ENCODE results near the gene RAB3IL1.

The RAB3IL1 gene

GRCh38 chr11:61871158-61871597 lies 46.2 kb downstream of the RAB3IL1 start:
- Histone ChIP-seq H3K9ac (ENCODE audit: low read depth, low read length) (no peak overlapping the region), H3K9me3 (ENCODE audit: control insufficient read depth, insufficient read depth, low read length) (no peaks in the 10 kb centered on the region), H3K36me3 (ENCODE audit: insufficient read depth, low read length) (no peaks in the 10 kb centered on the region), H3K4me1 (ENCODE audit: insufficient read depth, low read length) (peaks cover 9% of the 10 kb centered on the region; the same call in 1 of the 2 replicates)

GRCh38 chr11:61870541-61871031 lies 46.8 kb downstream of the RAB3IL1 start:
- Histone ChIP-seq H3K4me1 (ENCODE audit: insufficient read depth, low read length) (peaks cover 9% of the 10 kb centered on the region; the same call in 1 of the 2 replicates), H3K9ac (ENCODE audit: low read depth, low read length) (no peak overlapping the region), H3K9me3 (ENCODE audit: control insufficient read depth, insufficient read depth, low read length) (no peaks in the 10 kb centered on the region), H3K36me3 (ENCODE audit: insufficient read depth, low read length) (no peaks in the 10 kb centered on the region)

- H3K4me1 ChIP-seq (ENCODE audit: insufficient read depth, low read length): peaks cover 9% of the 10 kb centered on the region; the same call in 1 of the 2 replicates
- no peak overlapping the region for H3K9ac ChIP-seq (ENCODE audit: low read depth, low read length)
- no peaks in the 10 kb centered on the region for H3K9me3 ChIP-seq (ENCODE audit: control insufficient read depth, insufficient read depth, low read length)
- H3K36me3 ChIP-seq (ENCODE audit: insufficient read depth, low read length): no peaks in the 10 kb centered on the region; the same call in 1 of the 2 replicates
These were observed 47.5 kb downstream of the RAB3IL1 start for GRCh38 chr11:61869708-61870451.

- H3K36me3 ChIP-seq (ENCODE audit: insufficient read depth, low read length): no peaks in the 10 kb centered on the region; the same call in 1 of the 2 replicates
- no peaks in the 10 kb centered on the region for H3K9me3 ChIP-seq (ENCODE audit: control insufficient read depth, insufficient read depth, low read length)
- no peak overlapping the region for H3K9ac ChIP-seq (ENCODE audit: low read depth, low read length)
- H3K4me1 ChIP-seq (ENCODE audit: insufficient read depth, low read length): peaks cover 7% of the 10 kb centered on the region; the same call in 1 of the 2 replicates
These were observed 48.0 kb downstream of the RAB3IL1 start for GRCh38 chr11:61869429-61869707.

- H3K9me3 ChIP-seq (ENCODE audit: control insufficient read depth, insufficient read depth, low read length): no peaks in the 10 kb centered on the region
- peaks cover 4% of the 10 kb centered on the region; the same call in 1 of the 2 replicates for H3K4me1 ChIP-seq (ENCODE audit: insufficient read depth, low read length)
- H3K36me3 ChIP-seq (ENCODE audit: insufficient read depth, low read length): no peaks in the 10 kb centered on the region; the same call in 1 of the 2 replicates
- no peak overlapping the region for H3K9ac ChIP-seq (ENCODE audit: low read depth, low read length)
These were observed 48.6 kb downstream of the RAB3IL1 start for GRCh38 chr11:61868571-61869428.

DNA sequence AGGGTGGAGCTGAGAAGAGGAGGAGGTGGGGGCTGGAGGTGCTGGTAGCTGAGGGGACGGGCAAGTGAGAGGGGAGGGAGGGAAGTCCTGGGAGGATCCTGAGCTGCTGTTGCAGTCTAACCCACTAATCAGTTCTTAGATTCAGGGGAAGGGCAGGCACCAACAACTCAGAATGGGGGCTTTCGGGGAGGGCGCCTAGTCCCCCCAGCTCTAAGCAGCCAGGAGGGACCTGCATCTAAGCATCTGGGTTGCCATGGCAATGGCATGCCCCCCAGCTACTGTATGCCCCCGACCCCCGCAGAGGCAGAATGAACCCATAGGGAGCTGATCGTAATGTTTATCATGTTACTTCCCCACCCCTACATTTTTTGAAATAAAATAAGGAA lies 50.4 kb downstream of the RAB3IL1 start:
- H3K9ac ChIP-seq (ENCODE audit: low read depth, low read length): no peak overlapping the region
- no peaks in the 10 kb centered on the region for H3K9me3 ChIP-seq (ENCODE audit: control insufficient read depth, insufficient read depth, low read length)
- H3K4me1 ChIP-seq (ENCODE audit: insufficient read depth, low read length): peaks cover 4% of the 10 kb centered on the region; the same call in 1 of the 2 replicates
- H3K36me3 ChIP-seq (ENCODE audit: insufficient read depth, low read length): no peaks in the 10 kb centered on the region; the same call in 1 of the 2 replicates

DNA sequence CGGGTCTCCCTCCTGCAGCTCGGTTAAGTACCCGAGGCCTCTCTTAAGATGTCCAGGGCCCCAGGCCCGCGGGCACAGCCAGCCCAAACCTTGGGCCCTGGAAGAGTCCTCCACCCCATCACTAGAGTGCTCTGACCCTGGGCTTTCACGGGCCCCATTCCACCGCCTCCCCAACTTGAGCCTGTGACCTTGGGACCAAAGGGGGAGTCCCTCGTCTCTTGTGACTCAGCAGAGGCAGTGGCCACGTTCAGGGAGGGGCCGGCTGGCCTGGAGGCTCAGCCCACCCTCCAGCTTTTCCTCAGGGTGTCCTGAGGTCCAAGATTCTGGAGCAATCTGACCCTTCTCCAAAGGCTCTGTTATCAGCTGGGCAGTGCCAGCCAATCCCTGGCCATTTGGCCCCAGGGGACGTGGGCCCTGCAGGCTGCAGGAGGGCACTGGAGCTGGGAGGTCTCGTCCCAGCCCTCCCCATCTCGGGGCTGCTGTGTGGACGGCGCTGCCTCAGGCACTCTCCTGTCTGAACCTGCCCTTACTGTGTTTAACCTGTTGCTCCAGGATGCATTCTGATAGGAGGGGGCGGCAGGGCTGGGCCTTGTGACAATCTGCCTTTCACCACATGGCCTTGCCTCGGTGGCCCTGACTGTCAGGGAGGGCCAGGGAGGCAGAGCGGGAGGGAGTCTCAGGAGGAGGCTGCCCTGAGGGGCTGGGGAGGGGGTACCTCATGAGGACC lies 51.0 kb downstream of the RAB3IL1 start:
- no peaks in the 10 kb centered on the region; the same call in 1 of the 2 replicates for H3K36me3 ChIP-seq (ENCODE audit: insufficient read depth, low read length)
- no peak overlapping the region for H3K9ac ChIP-seq (ENCODE audit: low read depth, low read length)
- peaks cover 4% of the 10 kb centered on the region; the same call in 1 of the 2 replicates for H3K4me1 ChIP-seq (ENCODE audit: insufficient read depth, low read length)
- H3K9me3 ChIP-seq (ENCODE audit: control insufficient read depth, insufficient read depth, low read length): no peaks in the 10 kb centered on the region

DNA sequence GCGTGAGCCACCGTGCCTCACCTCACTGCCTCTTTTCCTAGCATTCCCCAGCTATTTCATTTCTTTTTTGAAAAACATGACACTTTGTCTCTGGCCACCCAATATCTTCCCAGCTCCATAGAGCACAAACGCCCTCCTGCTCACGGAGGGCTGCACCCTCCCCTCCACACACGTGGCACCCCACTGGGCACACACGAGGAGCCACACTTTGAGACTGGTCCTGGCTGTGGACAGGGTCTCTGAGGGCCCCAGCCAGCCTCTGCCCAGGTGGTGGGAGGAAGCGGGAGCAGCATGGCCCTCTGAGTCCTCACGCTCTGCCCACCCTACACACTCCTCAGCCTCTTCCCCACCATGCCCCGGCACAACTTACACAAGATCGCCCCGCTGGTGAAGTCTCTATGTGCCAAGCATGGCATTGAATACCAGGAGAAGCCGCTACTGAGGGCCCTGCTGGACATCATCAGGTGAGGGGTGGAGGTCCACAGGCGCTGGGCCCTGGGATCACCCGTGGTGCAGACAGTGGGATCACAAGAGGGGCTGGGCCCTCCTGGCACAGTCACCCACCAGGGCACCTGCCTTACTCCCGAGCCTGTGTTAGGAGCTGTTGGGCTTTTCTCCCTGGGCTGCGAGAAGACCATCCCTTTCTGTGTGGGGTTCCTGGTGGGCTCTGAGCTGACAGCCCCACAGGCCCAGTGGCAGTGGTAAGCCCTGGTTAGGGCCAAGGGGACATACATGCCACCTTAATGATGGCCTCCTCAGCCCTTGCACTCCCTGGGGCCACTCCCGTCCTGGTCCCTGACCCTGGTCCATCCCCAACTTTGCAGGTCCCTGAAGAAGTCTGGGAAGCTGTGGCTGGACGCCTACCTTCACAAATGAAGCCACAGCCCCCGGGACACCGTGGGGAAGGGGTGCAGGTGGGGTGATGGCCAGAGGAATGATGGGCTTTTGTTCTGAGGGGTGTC lies 52.3 kb downstream of the RAB3IL1 start:
- H3K9ac ChIP-seq (ENCODE audit: low read depth, low read length): no peak overlapping the region
- H3K36me3 ChIP-seq (ENCODE audit: insufficient read depth, low read length): peaks cover 4% of the 10 kb centered on the region; the same call in 1 of the 2 replicates
- no peaks in the 10 kb centered on the region for H3K4me1 ChIP-seq (ENCODE audit: insufficient read depth, low read length)
- no peaks in the 10 kb centered on the region for H3K9me3 ChIP-seq (ENCODE audit: control insufficient read depth, insufficient read depth, low read length)

- Histone ChIP-seq H3K4me1 (ENCODE audit: insufficient read depth, low read length) (no peaks in the 10 kb centered on the region), H3K36me3 (ENCODE audit: insufficient read depth, low read length) (peaks cover 6% of the 10 kb centered on the region; the same call in 1 of the 2 replicates), H3K9ac (ENCODE audit: low read depth, low read length) (no peak overlapping the region), H3K9me3 (ENCODE audit: control insufficient read depth, insufficient read depth, low read length) (no peaks in the 10 kb centered on the region)
These were observed 53.8 kb downstream of the RAB3IL1 start for GRCh38 chr11:61863548-61864081.

DNA sequence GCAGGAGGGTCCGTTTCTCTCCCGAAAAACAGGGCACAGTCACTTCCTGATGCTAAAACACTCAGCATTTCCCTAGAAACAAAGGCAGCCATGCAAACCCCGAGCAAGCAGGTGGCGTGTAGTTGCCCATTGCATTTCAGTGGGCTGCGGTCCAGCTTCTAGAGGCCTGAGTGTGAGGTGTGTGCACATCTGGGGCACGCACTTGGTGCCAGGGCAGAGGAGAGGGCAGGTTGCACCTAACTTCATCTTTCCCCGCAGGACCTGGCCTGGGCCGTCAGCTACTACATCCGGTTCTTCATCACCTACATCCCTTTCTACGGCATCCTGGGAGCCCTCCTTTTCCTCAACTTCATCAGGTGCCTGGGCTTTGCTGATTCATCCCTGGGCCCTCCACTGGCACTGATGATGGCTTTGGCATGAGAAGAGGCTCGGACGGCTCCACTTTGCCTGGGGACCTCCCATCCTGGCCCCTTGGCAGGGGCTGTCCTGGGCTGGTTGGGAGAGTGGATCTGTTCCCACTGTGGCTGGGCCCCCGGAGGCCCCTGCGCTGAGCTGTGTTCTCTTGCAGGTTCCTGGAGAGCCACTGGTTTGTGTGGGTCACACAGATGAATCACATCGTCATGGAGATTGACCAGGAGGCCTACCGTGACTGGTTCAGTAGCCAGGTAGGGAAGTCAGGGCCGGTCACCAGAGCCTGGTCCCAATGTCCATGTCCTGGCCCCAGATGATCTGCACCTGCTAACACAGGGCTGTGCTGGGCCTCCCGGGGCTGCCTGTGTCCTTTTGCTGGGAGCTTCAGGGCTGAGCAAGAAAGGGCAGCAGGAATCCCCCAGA lies 54.4 kb downstream of the RAB3IL1 start:
- H3K9ac ChIP-seq (ENCODE audit: low read depth, low read length): no peak overlapping the region
- H3K9me3 ChIP-seq (ENCODE audit: control insufficient read depth, insufficient read depth, low read length): no peaks in the 10 kb centered on the region
- H3K36me3 ChIP-seq (ENCODE audit: insufficient read depth, low read length): peaks cover 6% of the 10 kb centered on the region; the same call in 1 of the 2 replicates
- no peaks in the 10 kb centered on the region for H3K4me1 ChIP-seq (ENCODE audit: insufficient read depth, low read length)

DNA sequence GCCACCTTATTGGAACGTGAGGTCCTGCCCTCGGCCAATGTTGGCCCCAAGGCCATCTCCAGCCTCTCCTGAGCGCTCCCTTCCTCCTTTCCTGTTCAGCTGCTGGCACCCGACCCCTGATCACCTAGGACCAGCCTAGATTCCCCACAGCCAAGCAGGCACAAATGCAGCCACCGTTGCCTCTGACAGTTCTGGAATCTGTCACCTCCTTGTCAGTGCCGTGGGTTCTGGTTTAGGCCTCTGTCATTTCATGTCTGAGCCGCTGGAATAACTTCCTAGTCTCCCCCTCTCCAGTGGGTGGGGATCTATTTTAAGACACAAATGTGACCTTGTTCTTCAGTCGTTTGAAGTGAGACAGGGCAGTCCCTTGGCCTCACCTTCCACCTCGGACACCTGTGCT lies 55.7 kb downstream of the RAB3IL1 start:
- H3K9ac ChIP-seq (ENCODE audit: low read depth, low read length): no peak overlapping the region
- H3K36me3 ChIP-seq (ENCODE audit: insufficient read depth, low read length): peaks cover 6% of the 10 kb centered on the region; the same call in 1 of the 2 replicates
- no peaks in the 10 kb centered on the region for H3K9me3 ChIP-seq (ENCODE audit: control insufficient read depth, insufficient read depth, low read length)
- no peaks in the 10 kb centered on the region for H3K4me1 ChIP-seq (ENCODE audit: insufficient read depth, low read length)

GRCh38 chr11:61860054-61860903 lies 57.1 kb downstream of the RAB3IL1 start:
- H3K9ac ChIP-seq (ENCODE audit: low read depth, low read length): no peak overlapping the region
- no peaks in the 10 kb centered on the region for H3K9me3 ChIP-seq (ENCODE audit: control insufficient read depth, insufficient read depth, low read length)
- peaks cover 9% of the 10 kb centered on the region for H3K36me3 ChIP-seq (ENCODE audit: insufficient read depth, low read length)
- H3K4me1 ChIP-seq (ENCODE audit: insufficient read depth, low read length): no peaks in the 10 kb centered on the region

Measured in ES-I3 (cell line).